K562 (cell line): ENCODE results near the gene ADGRB3. TPM values are rescaled to one million over a fixed set of nuclear protein-coding genes. Genes with fewer than 3 reads are reported as not detected.

ENCODE experiments used
- ATAC-seq: fragments of 200-7000 bp; cut with Tn5 transposase; 3 replicates; pipeline ENCODE4 v1.9.1; 2020; ENCODE audit warnings: moderate library complexity
- BruUV-seq: library from RNA; stranded (reverse); fragments of 400-500 nt; replicated peaks from 2 replicates; lab custom pipeline; 2021; lab: Mats Ljungman, UMichigan
- CTCF ChIA-PET: fragments of 300-600 bp; formaldehyde crosslinking; extraction: SDS; loops from one replicate; lab custom pipeline; 2021; ENCODE audit warnings: low intra/inter-chr PET ratio; lab: Yijun Ruan, JAX
- POLR2A ChIA-PET: fragments of 300-600, 350-650 bp; sonication (Branson Sonifier 250); formaldehyde crosslinking; extraction: SDS; loops from one replicate; lab custom pipeline; 2021; ENCODE audit warnings: antibody characterized with exemption, inconsistent platforms; lab: Yijun Ruan, JAX
- DNase-seq, 4 experiments: peaks; one replicate each; pipeline versions ENCODE4 v3.0.0 to v3.0.0-alpha.2; 2011 to 2018; ENCODE audit warnings: low spot score in 3 of 4, mixed read lengths in 3 of 4; ENCODE audit errors: extremely low read depth in 1 of 4
- FAIRE-seq: peaks from 2 replicates; lab custom pipeline; 2011; peaks lifted over from hg19 to GRCh38; lab: Jason Lieb, UNC
- H2AFZ ChIP-seq: 2 replicates; pipeline ENCODE4 v1.6.0; 2011; ENCODE audit warnings: low read depth, low read length, control low read depth, inconsistent platforms
- H3K27ac ChIP-seq: fragments of 200-600 bp; 3 replicates; pipeline ENCODE4 v1.8.0; 2011; ENCODE audit warnings: low read depth, mild to moderate bottlenecking, control low read depth, inconsistent platforms, low read length, moderate library complexity, mixed read lengths; ENCODE audit errors: extremely low read depth
- H3K27me3 ChIP-seq, 2 experiments: fragments of 300-600 bp in 1 of 2; 2 replicates in 1 of 2; 3 replicates in 1 of 2; pipeline versions ENCODE4 v1.6.0 to v1.8.0; 2011; ENCODE audit warnings: inconsistent platforms in 2 of 2, low read length in 2 of 2, mild to moderate bottlenecking in 1 of 2, mixed read lengths in 1 of 2, moderate library complexity in 1 of 2; ENCODE audit not compliant: control insufficient read depth in 2 of 2, insufficient read depth in 2 of 2
- H3K36me3 ChIP-seq: fragments of 300-600 bp; 3 replicates; pipeline ENCODE4 v1.8.0; 2011; ENCODE audit warnings: mild to moderate bottlenecking, low read length, inconsistent platforms; ENCODE audit not compliant: control insufficient read depth, insufficient read depth
- H3K4me1 ChIP-seq, 2 experiments: fragments of 200-600 bp in 1 of 2; replicated peaks in 1 of 2; 2 replicates in 1 of 2; 3 replicates in 1 of 2; pipeline versions ENCODE4 v1.5.1 to v1.8.0; 2011; ENCODE audit warnings: inconsistent platforms in 2 of 2, low read length in 2 of 2, mild to moderate bottlenecking in 1 of 2, mixed read lengths in 1 of 2, moderate library complexity in 1 of 2; ENCODE audit not compliant: control insufficient read depth in 2 of 2, insufficient read depth in 2 of 2
- H3K4me2 ChIP-seq: 2 replicates; pipeline ENCODE4 v1.6.1; 2011; ENCODE audit warnings: low read length, control low read depth, inconsistent platforms, mixed read lengths; ENCODE audit not compliant: insufficient read depth
- H3K4me3 ChIP-seq: fragments of 200-600 bp; sonication (generic), shearing (Covaris generic); 2 replicates; pipeline ENCODE4 v1.5.1; 2016; ENCODE audit warnings: control low read depth, inconsistent platforms
- H3K79me2 ChIP-seq: fragments of 200-600 bp; 3 replicates; pipeline ENCODE4 v1.8.0; 2011; ENCODE audit warnings: low read length, inconsistent platforms; ENCODE audit not compliant: control insufficient read depth, insufficient read depth
- H3K9ac ChIP-seq, 2 experiments: 2 replicates each; pipeline versions ENCODE4 v1.6.0 to v1.6.1; 2011; ENCODE audit warnings: low read depth in 2 of 2, low read length in 2 of 2, control low read depth in 1 of 2, inconsistent platforms in 1 of 2, mild to moderate bottlenecking in 1 of 2, mixed read lengths in 1 of 2; ENCODE audit not compliant: insufficient read depth in 1 of 2
- H3K9me1 ChIP-seq: one replicate; pipeline ENCODE4 v1.6.0; 2011; ENCODE audit warnings: inconsistent platforms, mild to moderate bottlenecking, low read length, moderate library complexity; ENCODE audit not compliant: control insufficient read depth, insufficient read depth
- H3K9me3 ChIP-seq: replicated peaks from 2 replicates; pipeline ENCODE4 v1.5.1; 2011; ENCODE audit warnings: low read depth, low read length, inconsistent platforms; ENCODE audit not compliant: control insufficient read depth, insufficient read depth
- H4K20me1 ChIP-seq: replicated peaks from 2 replicates; pipeline ENCODE4 v1.6.1; 2011; ENCODE audit warnings: low read length, inconsistent platforms, mixed read lengths; ENCODE audit not compliant: control insufficient read depth, insufficient read depth
- ARID2 ChIP-seq: fragments of 450-650 bp; IDR thresholded peaks from 2 replicates; pipeline ENCODE4 v1.6.1; 2017; ENCODE audit warnings: antibody characterized with exemption, mild to moderate bottlenecking
- BRD9 ChIP-seq: fragments of 450-650 bp; IDR thresholded peaks from 2 replicates; pipeline ENCODE4 v1.6.1; 2018; ENCODE audit warnings: low read depth; ENCODE audit not compliant: partially characterized antibody
- CHAMP1 ChIP-seq: fragments of 450-650 bp; IDR thresholded peaks from 2 replicates; pipeline ENCODE4 v1.6.1; 2016; ENCODE audit warnings: mild to moderate bottlenecking
- FOXA3 ChIP-seq, 2 experiments: fragments of 450-650 bp in 1 of 2; sonication (generic) in 1 of 2; formaldehyde crosslinking; IDR thresholded peaks in 1 of 2; conservative IDR thresholded peaks in 1 of 2; 2 replicates each; pipeline versions ENCODE4 v1.4.0 to v1.8.0; 2020 to 2022; ENCODE audit warnings: mild to moderate bottlenecking in 2 of 2, missing genetic modification reagents in 1 of 2
- HLTF ChIP-seq: fragments of 450-650 bp; IDR thresholded peaks from 2 replicates; pipeline ENCODE4 v1.6.1; 2016
- KLF10 ChIP-seq: fragments of 250-450 bp; sonication (Bioruptor Pico); IDR thresholded peaks from 2 replicates; pipeline ENCODE4 v1.6.1; 2021; ENCODE audit warnings: matching md5 sums
- KLF13 ChIP-seq: fragments of 450-650 bp; IDR thresholded peaks from 2 replicates; pipeline ENCODE4 v1.6.1; 2016; ENCODE audit warnings: missing genetic modification characterization, low read depth, mild to moderate bottlenecking, missing compliant biosample characterization, moderate library complexity, borderline replicate concordance
- MTF1 ChIP-seq: fragments of 250-450 bp; sonication (Bioruptor Pico); IDR thresholded peaks from 2 replicates; pipeline ENCODE4 v1.9.0; 2021; ENCODE audit warnings: moderate library complexity, mild to moderate bottlenecking, inconsistent platforms, borderline replicate concordance
- RFX7 ChIP-seq: fragments of 250-450 bp; sonication (Bioruptor Pico); IDR thresholded peaks from 2 replicates; pipeline ENCODE4 v1.5.1; 2021; ENCODE audit warnings: mild to moderate bottlenecking
- TBL1XR1 ChIP-seq, 2 experiments: IDR thresholded peaks; 2 replicates each; pipeline ENCODE4 v1.6.1; 2012; ENCODE audit warnings: improper control_type of control experiment in 2 of 2, low read length in 2 of 2, mild to moderate bottlenecking in 1 of 2
- TGIF2 ChIP-seq: sonication (generic); formaldehyde crosslinking; IDR thresholded peaks from 2 replicates; pipeline ENCODE4 v1.8.1; 2022; ENCODE audit warnings: mild to moderate bottlenecking, missing genetic modification reagents, moderate library complexity
- U2AF2 ChIP-seq: fragments of 200-400 bp; formaldehyde crosslinking; optimal IDR thresholded peaks from 2 replicates; pipeline ENCODE3; 2017; ENCODE audit warnings: low read depth, mild to moderate bottlenecking, low read length
- UBTF ChIP-seq, 2 experiments: IDR thresholded peaks; 2 replicates each; pipeline ENCODE4 v1.6.1; 2012; ENCODE audit warnings: improper control_type of control experiment in 2 of 2, low read depth in 2 of 2, low read length in 2 of 2, borderline replicate concordance in 1 of 2
- ZBTB8A ChIP-seq: fragments of 450-650 bp; IDR thresholded peaks from 2 replicates; pipeline ENCODE4 v1.6.1; 2018; ENCODE audit warnings: mild to moderate bottlenecking, moderate library complexity; ENCODE audit not compliant: partially characterized antibody
- ZNF217 ChIP-seq: sonication (generic); formaldehyde crosslinking; IDR thresholded peaks from 2 replicates; pipeline ENCODE4 v1.8.0; 2022; ENCODE audit warnings: mild to moderate bottlenecking, missing genetic modification reagents
- ZNF23 ChIP-seq: fragments of 250-450 bp; sonication (Bioruptor Pico); IDR thresholded peaks from 2 replicates; pipeline ENCODE4 v1.4.0; 2020; ENCODE audit warnings: mild to moderate bottlenecking
- ZNF316 ChIP-seq: fragments of 450-650 bp; IDR thresholded peaks from 2 replicates; pipeline ENCODE4 v1.6.1; 2016
- ZNF445 ChIP-seq: fragments of 250-450 bp; sonication (Bioruptor Pico); IDR thresholded peaks from 2 replicates; pipeline ENCODE4 v1.4.0; 2020; ENCODE audit warnings: low read depth, mild to moderate bottlenecking, moderate library complexity
- WGBS: fragments of 100-300 bp; shearing (Covaris generic); methylation state at CpG from one replicate; pipeline ENCODE4 v1.1.6; 2016; ENCODE audit warnings: low coverage, mixed read lengths; ENCODE audit not compliant: insufficient coverage; ENCODE audit errors: missing lambda C conversion rate; 5-methylcytosine and 5-hydroxymethylcytosine counted together
- in situ Hi-C: fragments of 300-500 bp; cut with MboI; formaldehyde crosslinking; loops from 4 replicates; pipeline ENCODE4 v1.15.0; 2018; ENCODE audit warnings: inconsistent platforms, mixed read lengths
- intact Hi-C: fragments of 100-400 bp; cut with micrococcal nuclease; formaldehyde crosslinking; loops from 2 replicates; pipeline ENCODE4 v1.14.2; 2022
- polyA plus RNA-seq, 8 experiments: library from polyadenylated mRNA; depleted of rRNA in 4 of 8; stranded (reverse) in 5 of 8; unstranded in 3 of 8; fragments of >200 nt; fragmentation: Nextera tagmentation in 2 of 8; fragmentation: Illumina TruSeq in 1 of 8; extraction: Ambion mirVana in 2 of 8; extraction: Trizol in 1 of 8; gene quantifications; 2 replicates each; pipeline versions ENCODE4 v1.2.1 to v1.2.3, GENCODE V29; 2011 to 2014; ENCODE audit warnings: inconsistent platforms in 1 of 8, missing spikeins in 1 of 8
- total RNA-seq, 7 experiments: library from RNA; depleted of rRNA in 6 of 7; stranded (reverse); fragments of >200 nt in 6 of 7; fragmentation: Illumina TruSeq in 2 of 7; extraction: Trizol in 2 of 7; gene quantifications; 2 replicates each; pipeline versions ENCODE4 v1.2.1 to v1.2.3, GENCODE V29; 2011 to 2021; ENCODE audit warnings: low replicate concordance in 1 of 7

Gene ADGRB3
- total and polyA plus RNA-seq, 9 of the 15 experiments (the other 6 are each of a cell fraction or from before 2014, with no cell fraction given), result 0.90 to 7.8 (median 2.4) TPM

GRCh38 chr6:68967549-68968300 lies 332.6 kb downstream of the ADGRB3 start:
- Histone ChIP-seq H3K27me3 (no peaks in the 10 kb centered on the region), H4K20me1 (no peaks in the 10 kb centered on the region), H3K27ac (peak overlapping the region; percentile 84), H3K9me1 (no peaks in the 10 kb centered on the region), H3K4me2 (peak overlapping the region; percentile 83), H3K36me3 (no peaks in the 10 kb centered on the region), H3K9me3 (no peaks in the 10 kb centered on the region), H3K4me1 (peaks cover 5 to 12% of the 10 kb centered on the region in 2 experiments; a peak in 4 of 5 replicates), H3K4me3 (peak overlapping the region; percentile 14), H2AFZ (peak overlapping the region; percentile 92), H3K9ac (peak overlapping the region; percentile 17 to 18; a peak in 3 of 4 replicates), H3K79me2 (no peaks in the 10 kb centered on the region)
- ChIA-PET POLR2A (interaction anchor here (0.7 to 1.0 kb wide), 3 partner anchors 11 to 337 kb away, joined by 3 read pairs; no protein-coding TSS in a partner anchor), CTCF (interaction anchor here (0.8 to 1.6 kb wide), 3 partner anchors 91 to 621 kb away, joined by 4 to 10 read pairs (median 6); no protein-coding TSS in a partner anchor)
- FAIRE-seq (peak; percentile 90), DNase-seq (peak; percentile 71 to 83 (median 72)), ATAC-seq (peak; percentile 93)
- no TSS peak for BruUV-seq
- 1% methylated on average over 11 of the region's 11 CpGs for WGBS
- intact Hi-C loops (loop anchor here (1.0 to 10.0 kb wide), 7 partner anchors 90 to 623 kb away; no protein-coding TSS in a partner anchor), in situ Hi-C loops (loop anchor here (25.0 kb wide), 1 partner anchor 330 kb away; the partner anchor contains the start of gene ADGRB3)
- TF ChIP-seq CHAMP1 (0 out of 2 replicates have a peak, but pooled peaks have one; percentile 3), TBL1XR1 (IDR thresholded peaks at IDR 0.05; ENCODE audit: low read length in 2 of 2) (no peak), ZNF217 (CRISPR knock-in tag) (no peak), ZNF316 (peak; percentile 92), ZNF23 (no peak), ZBTB8A (no peak), FOXA3 (CRISPR knock-in tag; conservative IDR thresholded peaks at IDR 0.05 in 1 of 2, IDR thresholded peaks at IDR 0.05 in 1 of 2) (no peak), ZNF445 (CRISPR knock-in tag) (no peak), BRD9 (peak; percentile 60), U2AF2 (no peak), MTF1 (no peak), HLTF (peak; percentile 73; the same call in 1 of the 2 replicates), KLF13 (tag) (no peak), ARID2 (no peak), TGIF2 (CRISPR knock-in tag) (no peak), RFX7 (CRISPR knock-in tag) (no peak), KLF10 (CRISPR knock-in tag) (no peak), UBTF (IDR thresholded peaks at IDR 0.05; ENCODE audit: borderline replicate concordance in 1 of 2, low read depth in 2 of 2, low read length in 2 of 2) (no peak)
